ENCODE data around the gene NTF3. TPM values are rescaled to one million over a fixed set of nuclear protein-coding genes. Genes with fewer than 3 reads are reported as not detected.

The NTF3 gene
- total RNA-seq, 6 experiments from 2014 or later: 1.1 to 4.0 (median 2.6) TPM

DNA sequence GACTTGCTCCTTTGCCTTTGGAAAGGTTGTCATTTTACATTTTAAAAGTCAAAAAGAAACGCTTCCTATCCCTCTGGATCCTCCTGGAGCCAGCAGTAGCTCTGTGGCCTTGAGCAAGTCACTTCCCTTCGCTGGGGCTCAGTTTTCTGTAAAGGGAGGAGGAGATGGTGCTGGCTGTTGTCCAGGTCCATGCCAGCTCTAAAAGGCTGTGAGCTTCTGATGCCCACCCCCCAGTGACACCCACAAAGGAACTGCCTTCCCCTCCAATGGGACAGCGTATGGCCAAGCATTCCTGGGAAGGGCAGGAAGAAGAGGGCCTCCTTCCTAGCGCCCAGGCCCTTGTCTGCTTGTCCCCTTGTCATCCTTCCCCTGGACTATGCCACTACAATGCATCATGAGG is 81.5 kb downstream of the NTF3 start:
- no peak overlapping the region for H3K4me3 ChIP-seq
- H3K27me3 ChIP-seq: no peaks in the 10 kb centered on the region
- no peak overlapping the region for H3K27ac ChIP-seq
- H3K36me3 ChIP-seq: no peaks in the 10 kb centered on the region
- no peaks in the 10 kb centered on the region for H3K9me3 ChIP-seq
- H3K4me1 ChIP-seq: no peaks in the 10 kb centered on the region
- WGBS (ENCODE audit: insufficient coverage, low coverage, low lambda C conversion rate, missing lambda C conversion rate): 86% methylated on average over 1 of the region's 4 CpGs
- ATAC-seq: no peak
- DNase-seq: no peak
- TF ChIP-seq POLR2A (IDR thresholded peaks at IDR 0.05): no peak
- TF ChIP-seq, protein P1, sequence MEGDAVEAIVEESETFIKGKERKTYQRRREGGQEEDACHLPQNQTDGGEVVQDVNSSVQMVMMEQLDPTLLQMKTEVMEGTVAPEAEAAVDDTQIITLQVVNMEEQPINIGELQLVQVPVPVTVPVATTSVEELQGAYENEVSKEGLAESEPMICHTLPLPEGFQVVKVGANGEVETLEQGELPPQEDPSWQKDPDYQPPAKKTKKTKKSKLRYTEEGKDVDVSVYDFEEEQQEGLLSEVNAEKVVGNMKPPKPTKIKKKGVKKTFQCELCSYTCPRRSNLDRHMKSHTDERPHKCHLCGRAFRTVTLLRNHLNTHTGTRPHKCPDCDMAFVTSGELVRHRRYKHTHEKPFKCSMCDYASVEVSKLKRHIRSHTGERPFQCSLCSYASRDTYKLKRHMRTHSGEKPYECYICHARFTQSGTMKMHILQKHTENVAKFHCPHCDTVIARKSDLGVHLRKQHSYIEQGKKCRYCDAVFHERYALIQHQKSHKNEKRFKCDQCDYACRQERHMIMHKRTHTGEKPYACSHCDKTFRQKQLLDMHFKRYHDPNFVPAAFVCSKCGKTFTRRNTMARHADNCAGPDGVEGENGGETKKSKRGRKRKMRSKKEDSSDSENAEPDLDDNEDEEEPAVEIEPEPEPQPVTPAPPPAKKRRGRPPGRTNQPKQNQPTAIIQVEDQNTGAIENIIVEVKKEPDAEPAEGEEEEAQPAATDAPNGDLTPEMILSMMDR (IDR thresholded peaks at IDR 0.05): no peak
- intact Hi-C loops (cut with DNase I): loop anchor here in 1 of 2 donors (10.0 kb wide), 1 partner anchor 69 kb away; no protein-coding TSS in a partner anchor

DNA sequence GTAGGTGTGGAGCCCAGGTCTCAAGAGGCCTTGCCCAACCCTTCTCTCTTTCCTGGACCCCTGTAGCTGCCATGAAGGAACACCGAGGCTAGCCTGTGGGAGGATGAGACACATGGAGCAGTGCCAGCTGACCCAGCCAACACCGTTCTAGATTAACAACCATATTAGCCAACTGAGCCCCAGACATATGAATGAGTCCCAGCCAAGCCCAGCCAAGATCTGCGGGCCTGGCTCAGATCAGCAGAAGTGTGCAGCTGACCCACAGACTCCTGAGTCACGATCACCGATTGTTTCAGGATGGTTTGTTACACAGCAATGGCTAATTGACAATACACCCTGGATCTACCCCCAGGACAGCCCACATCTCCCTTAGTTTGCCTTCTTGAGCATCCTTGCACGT is 82.1 kb downstream of the NTF3 start:
- Histone ChIP-seq H3K27ac (no peak overlapping the region), H3K9me3 (no peaks in the 10 kb centered on the region), H3K36me3 (no peaks in the 10 kb centered on the region), H3K27me3 (no peaks in the 10 kb centered on the region), H3K4me3 (no peak overlapping the region), H3K4me1 (no peaks in the 10 kb centered on the region)
- TF ChIP-seq, protein P1 (IDR thresholded peaks at IDR 0.05): no peak
- TF ChIP-seq POLR2A (IDR thresholded peaks at IDR 0.05): no peak
- no peak for DNase-seq
- intact Hi-C loops (cut with DNase I): loop anchor here in 1 of 2 donors (10.0 kb wide), 1 partner anchor 69 kb away; no protein-coding TSS in a partner anchor
- WGBS (ENCODE audit: insufficient coverage, low coverage, low lambda C conversion rate, missing lambda C conversion rate): 93% methylated on average over 3 of the region's 6 CpGs
- no peak for ATAC-seq

DNA sequence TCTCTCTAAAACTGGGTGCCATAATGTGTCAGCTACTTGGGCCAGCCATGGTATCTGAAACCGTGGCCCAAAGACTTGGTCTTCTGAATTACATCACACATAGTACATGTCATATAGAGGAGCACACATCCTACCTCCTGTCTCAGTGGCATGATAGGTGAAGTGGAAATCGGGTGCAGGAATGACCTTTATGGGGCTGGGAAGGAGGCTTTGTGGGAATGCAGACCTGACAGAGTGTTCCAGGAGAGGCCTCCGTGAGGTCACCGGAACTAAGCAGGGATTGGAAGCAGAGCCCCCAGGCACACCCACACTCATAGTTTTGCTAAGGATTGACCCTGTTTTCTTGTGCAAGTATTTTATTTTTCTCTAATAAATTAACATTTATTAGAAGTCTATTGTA is 82.6 kb downstream of the NTF3 start:
- no peak for ATAC-seq
- TF ChIP-seq, protein P1 (IDR thresholded peaks at IDR 0.05): no peak
- no peak for TF ChIP-seq POLR2A (IDR thresholded peaks at IDR 0.05)
- Histone ChIP-seq H3K4me3 (no peak overlapping the region), H3K9me3 (no peaks in the 10 kb centered on the region), H3K4me1 (no peaks in the 10 kb centered on the region), H3K27ac (no peak overlapping the region), H3K27me3 (no peaks in the 10 kb centered on the region), H3K36me3 (no peaks in the 10 kb centered on the region)
- intact Hi-C loops (cut with DNase I): loop anchor here in 1 of 2 donors (10.0 kb wide), 1 partner anchor 70 kb away; no protein-coding TSS in a partner anchor
- WGBS (ENCODE audit: insufficient coverage, low coverage, low lambda C conversion rate, missing lambda C conversion rate): 68% methylated on average over 4 of the region's 4 CpGs
- DNase-seq: no peak

DNA sequence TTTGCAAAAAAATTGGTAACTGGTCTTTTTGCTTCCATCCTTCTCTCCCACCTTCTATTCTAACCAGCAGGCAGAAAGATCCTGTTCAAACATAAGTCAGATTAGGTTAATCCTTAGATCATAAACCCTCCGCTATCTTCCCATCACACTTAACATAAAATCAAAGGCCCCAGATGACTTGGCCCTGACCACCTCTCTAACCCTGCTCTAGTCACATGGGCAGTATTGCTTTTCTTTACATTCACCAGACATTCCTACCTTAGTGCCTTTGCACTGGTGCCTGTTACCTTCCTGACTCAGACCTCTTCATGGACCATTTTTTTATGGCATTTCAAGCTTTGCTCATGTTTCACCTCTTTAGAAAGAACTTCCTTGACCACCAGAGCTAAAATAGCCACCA is 83.5 kb downstream of the NTF3 start:
- TF ChIP-seq, protein P1 (IDR thresholded peaks at IDR 0.05): no peak
- no peak for TF ChIP-seq POLR2A (IDR thresholded peaks at IDR 0.05)
- intact Hi-C loops (cut with DNase I): loop anchor here in 1 of 2 donors (10.0 kb wide), 1 partner anchor 71 kb away; no protein-coding TSS in a partner anchor
- Histone ChIP-seq H3K4me3 (no peak overlapping the region), H3K36me3 (no peaks in the 10 kb centered on the region), H3K4me1 (no peaks in the 10 kb centered on the region), H3K27ac (no peak overlapping the region), H3K27me3 (no peaks in the 10 kb centered on the region), H3K9me3 (no peaks in the 10 kb centered on the region)
- 93% methylated on average over 1 of the region's 1 CpG for WGBS (ENCODE audit: insufficient coverage, low coverage, low lambda C conversion rate, missing lambda C conversion rate)
- ATAC-seq (no peak), DNase-seq (no peak)

All from right lobe of liver (tissue), 6 donors.